Measurements from ENCODE around the gene MBP. TPM values are rescaled to one million over a fixed set of nuclear protein-coding genes. Genes with fewer than 3 reads are reported as not detected.

The MBP gene
- total RNA-seq, 3 donors from 2014 or later: 37.9 to 48.5 (median 47.4) TPM

- Histone ChIP-seq H3K4me1 (ENCODE audit: low read depth) (no peaks in the 10 kb centered on the region), H3K36me3 (ENCODE audit: low read depth) (no peaks in the 10 kb centered on the region), H3K4me3 (no peak overlapping the region), H3K9me3 (peaks cover 10% of the 10 kb centered on the region)
- intact Hi-C loops (cut with DNase I, micrococcal nuclease): no loop called here
- DNase-seq (no peak), ATAC-seq (no peak)
- TF ChIP-seq CTCF (IDR thresholded peaks at IDR 0.05): no peak
Observed at GRCh38 chr18:77145364-77145901, 12.8 kb upstream of the MBP start.

GRCh38 chr18:77144451-77145118 is 12.0 kb upstream of the MBP start:
- H3K9me3 ChIP-seq: peaks cover 10% of the 10 kb centered on the region
- no peaks in the 10 kb centered on the region for H3K36me3 ChIP-seq (ENCODE audit: low read depth)
- H3K4me1 ChIP-seq (ENCODE audit: low read depth): no peaks in the 10 kb centered on the region
- no peak for ATAC-seq
- DNase-seq: no peak
- TF ChIP-seq CTCF (IDR thresholded peaks at IDR 0.05): no peak
- intact Hi-C loops (cut with DNase I, micrococcal nuclease): no loop called here
- no peak overlapping the region for H3K4me3 ChIP-seq

GRCh38 chr18:77144046-77144445 is 11.5 kb upstream of the MBP start:
- no peaks in the 10 kb centered on the region for H3K36me3 ChIP-seq (ENCODE audit: low read depth)
- no peaks in the 10 kb centered on the region for H3K4me1 ChIP-seq (ENCODE audit: low read depth)
- ATAC-seq: no peak
- no peak for TF ChIP-seq CTCF (IDR thresholded peaks at IDR 0.05)
- peaks cover 10% of the 10 kb centered on the region for H3K9me3 ChIP-seq
- DNase-seq: no peak
- intact Hi-C loops (cut with DNase I, micrococcal nuclease): no loop called here
- H3K4me3 ChIP-seq: no peak overlapping the region

GRCh38 chr18:77143196-77143595 is 10.6 kb upstream of the MBP start:
- H3K9me3 ChIP-seq: peaks cover 10% of the 10 kb centered on the region
- DNase-seq: no peak
- ATAC-seq: no peak
- no peaks in the 10 kb centered on the region for H3K36me3 ChIP-seq (ENCODE audit: low read depth)
- no peak for TF ChIP-seq CTCF (IDR thresholded peaks at IDR 0.05)
- no peak overlapping the region for H3K4me3 ChIP-seq
- no peaks in the 10 kb centered on the region for H3K4me1 ChIP-seq (ENCODE audit: low read depth)
- intact Hi-C loops (cut with DNase I, micrococcal nuclease): no loop called here

GRCh38 chr18:77141401-77142118 is 9.0 kb upstream of the MBP start:
- Histone ChIP-seq H3K4me1 (ENCODE audit: low read depth) (no peaks in the 10 kb centered on the region), H3K4me3 (no peak overlapping the region), H3K36me3 (ENCODE audit: low read depth) (no peaks in the 10 kb centered on the region), H3K9me3 (peaks cover 10% of the 10 kb centered on the region)
- DNase-seq: no peak
- TF ChIP-seq CTCF (IDR thresholded peaks at IDR 0.05): no peak
- no peak for ATAC-seq
- intact Hi-C loops (cut with DNase I, micrococcal nuclease): no loop called here

Data from mucosa of descending colon (tissue), 3 donors.